Liver (tissue), 10 donors: ENCODE data around the gene BLID. TPM values are rescaled to one million over a fixed set of nuclear protein-coding genes. Genes with fewer than 3 reads are reported as not detected.
A peak's percentile ranks its signal among the peaks of the same experiment; 100 is the strongest.

ENCODE experiments used
- DNase-seq: peaks from one replicate; pipeline ENCODE4 v3.0.0-alpha.2; 2017; ENCODE audit warnings: low spot score
- H3K27ac ChIP-seq, 2 donors: one replicate each; pipeline ENCODE4 v1.7.0; 2013; ENCODE audit warnings: inconsistent platforms in 2 of 2, low read length in 2 of 2, control low read depth in 1 of 2, low read depth in 1 of 2, mild to moderate bottlenecking in 1 of 2
- H3K27me3 ChIP-seq, 4 donors: one replicate each; pipeline versions ENCODE4 v1.6.1 to v1.7.0; 2013; ENCODE audit warnings: low read length in 3 of 4, inconsistent platforms in 1 of 4, mild to moderate bottlenecking in 1 of 4, moderate library complexity in 1 of 4; ENCODE audit not compliant: control insufficient read depth in 4 of 4, insufficient read depth in 4 of 4
- H3K36me3 ChIP-seq, 4 donors: one replicate each; pipeline versions ENCODE4 v1.6.1 to v1.7.0; 2013; ENCODE audit warnings: low read length in 3 of 4, mild to moderate bottlenecking in 3 of 4, low read depth in 1 of 4, moderate library complexity in 1 of 4; ENCODE audit not compliant: control insufficient read depth in 4 of 4, insufficient read depth in 3 of 4
- H3K4me1 ChIP-seq, 4 donors: one replicate each; pipeline versions ENCODE4 v1.6.1 to v1.7.0; 2013; ENCODE audit warnings: low read length in 3 of 4, mild to moderate bottlenecking in 3 of 4, moderate library complexity in 1 of 4; ENCODE audit not compliant: control insufficient read depth in 4 of 4, insufficient read depth in 4 of 4
- H3K4me3 ChIP-seq, 3 donors: one replicate each; pipeline versions ENCODE4 v1.6.1 to v1.7.0; 2013; ENCODE audit warnings: low read length in 3 of 3, control low read depth in 1 of 3, low read depth in 1 of 3, mild to moderate bottlenecking in 1 of 3
- H3K9ac ChIP-seq, 2 donors: one replicate each; pipeline ENCODE4 v1.7.0; 2013; ENCODE audit warnings: low read length in 2 of 2, mild to moderate bottlenecking in 2 of 2, moderate library complexity in 2 of 2, control low read depth in 1 of 2, low read depth in 1 of 2
- H3K9me3 ChIP-seq, 4 donors: one replicate each; pipeline versions ENCODE4 v1.6.1 to v1.7.0; 2013; ENCODE audit warnings: low read length in 3 of 4; ENCODE audit not compliant: control insufficient read depth in 4 of 4
- CTCF ChIP-seq: fragments of 150-350 bp; IDR thresholded peaks from 2 replicates; pipeline ENCODE4 v1.5.1; 2017; ENCODE audit warnings: improper control_type of control experiment, low read depth, low read length; ENCODE audit not compliant: missing input control
- FOXA1 ChIP-seq: IDR thresholded peaks from 2 replicates; pipeline ENCODE4 v1.6.1; 2016; ENCODE audit warnings: antibody characterized with exemption
- FOXA2 ChIP-seq: IDR thresholded peaks from 2 replicates; pipeline ENCODE4 v1.6.1; 2016; ENCODE audit warnings: antibody characterized with exemption
- GABPA ChIP-seq, 2 donors: IDR thresholded peaks in 1 of 2; conservative IDR thresholded peaks in 1 of 2; 2 replicates each; pipeline ENCODE4 v1.6.1; 2016; ENCODE audit warnings: antibody characterized with exemption in 2 of 2, mild to moderate bottlenecking in 1 of 2, moderate library complexity in 1 of 2
- HNF4A ChIP-seq, 2 donors: conservative IDR thresholded peaks; 2 replicates each; pipeline ENCODE4 v1.6.1; 2016; ENCODE audit warnings: antibody characterized with exemption in 2 of 2, mild to moderate bottlenecking in 2 of 2
- HNF4G ChIP-seq: IDR thresholded peaks from 2 replicates; pipeline ENCODE4 v1.6.1; 2016; ENCODE audit warnings: antibody characterized with exemption
- JUND ChIP-seq, 2 donors: IDR thresholded peaks; 2 replicates each; pipeline ENCODE4 v1.6.1; 2016; ENCODE audit warnings: antibody characterized with exemption in 2 of 2
- NR2F2 ChIP-seq: IDR thresholded peaks from 2 replicates; pipeline ENCODE4 v1.6.1; 2016; ENCODE audit warnings: antibody characterized with exemption
- RAD21 ChIP-seq, 2 donors: IDR thresholded peaks; 2 replicates each; pipeline ENCODE4 v1.6.1; 2016; ENCODE audit warnings: antibody characterized with exemption in 2 of 2, mild to moderate bottlenecking in 2 of 2
- RXRA ChIP-seq, 2 donors: IDR thresholded peaks; 2 replicates each; pipeline ENCODE4 v1.6.1; 2017 to 2018; ENCODE audit warnings: antibody characterized with exemption in 2 of 2, mild to moderate bottlenecking in 1 of 2
- SP1 ChIP-seq: IDR thresholded peaks from 2 replicates; pipeline ENCODE4 v1.6.1; 2018; ENCODE audit warnings: antibody characterized with exemption, mild to moderate bottlenecking
- TAF1 ChIP-seq: conservative IDR thresholded peaks from 2 replicates; pipeline ENCODE4 v1.6.1; 2016; ENCODE audit warnings: antibody characterized with exemption, mild to moderate bottlenecking
- YY1 ChIP-seq: IDR thresholded peaks from 2 replicates; pipeline ENCODE4 v1.6.1; 2016; ENCODE audit warnings: antibody characterized with exemption, mild to moderate bottlenecking
- ZBTB33 ChIP-seq: IDR thresholded peaks from 2 replicates; pipeline ENCODE4 v1.6.1; 2016; ENCODE audit warnings: antibody characterized with exemption
- WGBS: extraction: QIAGEN DNeasy Blood & Tissue Kit; methylation state at CpG from one replicate; pipeline ENCODE4 v1.1.7; 2013; 5-methylcytosine and 5-hydroxymethylcytosine counted together
- polyA plus RNA-seq, 2 donors: library from polyadenylated mRNA; stranded (reverse) in 1 of 2; unstranded in 1 of 2; fragments of 200-250 nt in 1 of 2; fragments of >200 nt in 1 of 2; fragmentation: Nextera tagmentation in 1 of 2; extraction: Ambion mirVana in 1 of 2; gene quantifications; one replicate each; pipeline versions ENCODE4 v1.2.1 to v1.2.3, GENCODE V29; 2013 to 2015
- small RNA-seq: library from RNA; depleted of rRNA; stranded (forward); fragments of <200 nt; gene quantifications from one replicate; pipeline ENCODE3, GENCODE V24; 2014
- total RNA-seq, 2 donors: library from RNA; depleted of rRNA; stranded (reverse); fragments of >200 nt; gene quantifications; one replicate each; pipeline ENCODE4 v1.2.3, GENCODE V29; 2014
- TF ChIP-seq, protein P1 (sequence below): IDR thresholded peaks from 2 replicates; pipeline ENCODE4 v1.6.1; 2016; ENCODE audit warnings: antibody characterized with exemption, mild to moderate bottlenecking
- TF ChIP-seq, protein P2 (sequence below): IDR thresholded peaks from 2 replicates; pipeline ENCODE4 v1.6.1; 2016; ENCODE audit warnings: antibody characterized with exemption
- TF ChIP-seq, protein P3 (sequence below): IDR thresholded peaks from 2 replicates; pipeline ENCODE4 v1.6.1; 2016; ENCODE audit warnings: antibody characterized with exemption
- donor health status: healthy.
- donor health status: healthy.
- donor health status: healthy.
- donor health status: healthy.
- donor health status: healthy.

BLID gene
- total and polyA plus RNA-seq, 4 donors: 0.18 to 0.84 (median 0.33) TPM; not detected in 1

GRCh38 chr11:122068141-122068540, 47.9 kb downstream of the BLID start:
- no peaks in the 10 kb centered on the region for H3K4me1 ChIP-seq
- no peaks in the 10 kb centered on the region for H3K36me3 ChIP-seq
- H3K9ac ChIP-seq: no peak overlapping the region
- H3K9me3 ChIP-seq: no peaks in the 10 kb centered on the region
- H3K27me3 ChIP-seq: no peaks in the 10 kb centered on the region
- no peak overlapping the region for H3K4me3 ChIP-seq
- TF ChIP-seq HNF4G (no peak), YY1 (no peak), GABPA (IDR thresholded peaks at IDR 0.05 in 1 of 2, conservative IDR thresholded peaks at IDR 0.05 in 1 of 2) (no peak), NR2F2 (no peak), RXRA (IDR thresholded peaks at IDR 0.05) (no peak), FOXA1 (no peak), JUND (IDR thresholded peaks at IDR 0.05) (no peak), ZBTB33 (no peak), TAF1 (no peak), HNF4A (conservative IDR thresholded peaks at IDR 0.05) (no peak), RAD21 (IDR thresholded peaks at IDR 0.05) (no peak), SP1 (no peak), CTCF (no peak), FOXA2 (no peak)
- TF ChIP-seq, protein P1, sequence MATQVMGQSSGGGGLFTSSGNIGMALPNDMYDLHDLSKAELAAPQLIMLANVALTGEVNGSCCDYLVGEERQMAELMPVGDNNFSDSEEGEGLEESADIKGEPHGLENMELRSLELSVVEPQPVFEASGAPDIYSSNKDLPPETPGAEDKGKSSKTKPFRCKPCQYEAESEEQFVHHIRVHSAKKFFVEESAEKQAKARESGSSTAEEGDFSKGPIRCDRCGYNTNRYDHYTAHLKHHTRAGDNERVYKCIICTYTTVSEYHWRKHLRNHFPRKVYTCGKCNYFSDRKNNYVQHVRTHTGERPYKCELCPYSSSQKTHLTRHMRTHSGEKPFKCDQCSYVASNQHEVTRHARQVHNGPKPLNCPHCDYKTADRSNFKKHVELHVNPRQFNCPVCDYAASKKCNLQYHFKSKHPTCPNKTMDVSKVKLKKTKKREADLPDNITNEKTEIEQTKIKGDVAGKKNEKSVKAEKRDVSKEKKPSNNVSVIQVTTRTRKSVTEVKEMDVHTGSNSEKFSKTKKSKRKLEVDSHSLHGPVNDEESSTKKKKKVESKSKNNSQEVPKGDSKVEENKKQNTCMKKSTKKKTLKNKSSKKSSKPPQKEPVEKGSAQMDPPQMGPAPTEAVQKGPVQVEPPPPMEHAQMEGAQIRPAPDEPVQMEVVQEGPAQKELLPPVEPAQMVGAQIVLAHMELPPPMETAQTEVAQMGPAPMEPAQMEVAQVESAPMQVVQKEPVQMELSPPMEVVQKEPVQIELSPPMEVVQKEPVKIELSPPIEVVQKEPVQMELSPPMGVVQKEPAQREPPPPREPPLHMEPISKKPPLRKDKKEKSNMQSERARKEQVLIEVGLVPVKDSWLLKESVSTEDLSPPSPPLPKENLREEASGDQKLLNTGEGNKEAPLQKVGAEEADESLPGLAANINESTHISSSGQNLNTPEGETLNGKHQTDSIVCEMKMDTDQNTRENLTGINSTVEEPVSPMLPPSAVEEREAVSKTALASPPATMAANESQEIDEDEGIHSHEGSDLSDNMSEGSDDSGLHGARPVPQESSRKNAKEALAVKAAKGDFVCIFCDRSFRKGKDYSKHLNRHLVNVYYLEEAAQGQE: no peak
- TF ChIP-seq, protein P2, sequence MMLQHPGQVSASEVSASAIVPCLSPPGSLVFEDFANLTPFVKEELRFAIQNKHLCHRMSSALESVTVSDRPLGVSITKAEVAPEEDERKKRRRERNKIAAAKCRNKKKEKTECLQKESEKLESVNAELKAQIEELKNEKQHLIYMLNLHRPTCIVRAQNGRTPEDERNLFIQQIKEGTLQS: no peak
- TF ChIP-seq, protein P3, sequence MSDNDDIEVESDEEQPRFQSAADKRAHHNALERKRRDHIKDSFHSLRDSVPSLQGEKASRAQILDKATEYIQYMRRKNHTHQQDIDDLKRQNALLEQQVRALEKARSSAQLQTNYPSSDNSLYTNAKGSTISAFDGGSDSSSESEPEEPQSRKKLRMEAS: no peak
- DNase-seq: no peak
- no peak overlapping the region for H3K27ac ChIP-seq
- WGBS: 55% methylated on average over 5 of the region's 5 CpGs

Small RNA genes within 50 kb of the gene (small RNA-seq; reads per million reads assigned to genes)
- gene MIR100: 1,094 reads per million, percentile 99 among the genes with 10 or more reads in this experiment
- gene MIR125B1: 7.6 reads per million, percentile 93 among the genes with 10 or more reads in this experiment
- 2.2 reads per million, percentile 88 among the genes with 10 or more reads in this experiment for gene MIRLET7A2
